ENCODE measurements around the gene TCP1. TPM values are rescaled to one million over a fixed set of nuclear protein-coding genes. Genes with fewer than 3 reads are reported as not detected.
"Not testable (repeated sequence)": the region's sequence is repeated elsewhere in the genome, so short reads cannot be mapped to it uniquely, and the experiment has no call there.

Gene TCP1
- total and polyA plus RNA-seq, 8 donors, result 43.7 to 91.7 (median 75.2) TPM

DNA sequence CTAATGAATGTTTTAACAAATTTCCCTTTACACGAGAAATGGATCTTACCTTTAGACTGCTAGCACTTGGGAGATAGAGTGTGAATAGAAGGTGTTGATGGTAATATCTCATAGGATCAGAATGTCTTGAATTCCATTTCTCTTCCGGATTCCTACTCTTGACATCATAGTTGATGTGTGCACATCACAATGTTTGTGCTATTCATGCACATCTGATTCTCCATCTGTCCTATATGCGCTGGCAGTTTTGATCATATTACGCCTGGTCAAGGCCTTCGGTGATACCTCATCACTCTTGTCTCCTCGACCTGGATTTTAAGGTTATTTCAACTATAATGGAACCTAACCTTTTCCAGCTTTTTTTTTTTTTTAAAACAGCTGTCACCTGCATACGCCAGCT lies 44.3 kb downstream of the TCP1 start:
- peaks cover 6 to 77% (median 44%) of the 10 kb centered on the region in 3 donors for H3K36me3 ChIP-seq
- DNase-seq (no peak), FAIRE-seq (no peak), ATAC-seq (no peak)
- intact Hi-C loops (cut with DNase I), result no loop called here
- TF ChIP-seq, protein P1, sequence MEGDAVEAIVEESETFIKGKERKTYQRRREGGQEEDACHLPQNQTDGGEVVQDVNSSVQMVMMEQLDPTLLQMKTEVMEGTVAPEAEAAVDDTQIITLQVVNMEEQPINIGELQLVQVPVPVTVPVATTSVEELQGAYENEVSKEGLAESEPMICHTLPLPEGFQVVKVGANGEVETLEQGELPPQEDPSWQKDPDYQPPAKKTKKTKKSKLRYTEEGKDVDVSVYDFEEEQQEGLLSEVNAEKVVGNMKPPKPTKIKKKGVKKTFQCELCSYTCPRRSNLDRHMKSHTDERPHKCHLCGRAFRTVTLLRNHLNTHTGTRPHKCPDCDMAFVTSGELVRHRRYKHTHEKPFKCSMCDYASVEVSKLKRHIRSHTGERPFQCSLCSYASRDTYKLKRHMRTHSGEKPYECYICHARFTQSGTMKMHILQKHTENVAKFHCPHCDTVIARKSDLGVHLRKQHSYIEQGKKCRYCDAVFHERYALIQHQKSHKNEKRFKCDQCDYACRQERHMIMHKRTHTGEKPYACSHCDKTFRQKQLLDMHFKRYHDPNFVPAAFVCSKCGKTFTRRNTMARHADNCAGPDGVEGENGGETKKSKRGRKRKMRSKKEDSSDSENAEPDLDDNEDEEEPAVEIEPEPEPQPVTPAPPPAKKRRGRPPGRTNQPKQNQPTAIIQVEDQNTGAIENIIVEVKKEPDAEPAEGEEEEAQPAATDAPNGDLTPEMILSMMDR (IDR thresholded peaks at IDR 0.05), result no peak
- H3K27ac ChIP-seq, result no peak overlapping the region
- H3K27me3 ChIP-seq, result no peaks in the 10 kb centered on the region
- H3K9me3 ChIP-seq, result no peaks in the 10 kb centered on the region
- no peak overlapping the region for H3K4me3 ChIP-seq
- WGBS, 2 donors, result 75 to 80% methylated on average over 7 of the region's 7 CpGs
- no peaks in the 10 kb centered on the region for H3K4me1 ChIP-seq

DNA sequence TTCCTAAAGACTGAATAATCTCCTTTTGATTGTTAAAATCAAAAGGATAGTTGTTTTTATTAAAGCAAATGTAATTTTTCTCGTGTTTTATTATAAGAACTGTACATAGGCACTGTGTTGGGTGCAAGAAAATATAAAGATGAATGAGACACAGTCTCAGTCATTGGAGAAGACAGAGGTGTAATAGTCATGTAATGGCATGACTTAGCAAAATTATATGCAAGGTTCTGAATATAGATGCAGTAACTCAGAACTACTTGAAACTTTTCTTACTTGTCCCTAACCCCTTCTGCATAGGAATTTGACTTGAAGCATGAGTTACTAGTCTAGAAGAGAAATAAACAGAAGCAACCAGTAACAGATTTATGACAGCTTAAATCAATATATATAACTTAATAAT lies 47.2 kb downstream of the TCP1 start:
- ATAC-seq, result no peak
- H3K36me3 ChIP-seq, result peaks cover 3 to 59% (median 37%) of the 10 kb centered on the region in 3 donors

DNA sequence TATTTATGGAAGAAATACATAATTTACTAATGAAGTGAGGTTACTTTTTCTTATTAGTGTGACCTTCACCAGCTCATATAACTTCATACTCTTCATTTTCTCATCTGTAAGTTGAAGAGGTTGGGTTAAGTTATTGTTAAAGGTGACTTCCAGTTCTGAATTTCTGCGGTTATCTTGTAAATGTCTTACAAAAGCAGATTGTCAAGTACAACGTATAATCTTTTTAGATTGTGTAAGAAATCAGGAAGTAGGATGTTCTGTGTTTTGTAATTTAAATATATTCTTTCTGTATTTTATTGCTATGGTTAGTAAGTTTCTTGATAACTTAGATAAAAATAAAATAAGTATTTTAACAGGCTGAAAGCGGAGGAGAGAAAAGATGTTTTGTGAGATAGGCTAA lies 50.1 kb downstream of the TCP1 start:
- peak; percentile 53 for FAIRE-seq
- no peak for ATAC-seq
- no peaks in the 10 kb centered on the region for H3K27me3 ChIP-seq
- no peak overlapping the region for H3K4me3 ChIP-seq
- peaks cover 0 to 3% (median 0%) of the 10 kb centered on the region in 3 donors for H3K4me1 ChIP-seq
- WGBS, 2 donors, result 58 to 60% methylated on average over 3 of the region's 3 CpGs
- no peak overlapping the region for H3K27ac ChIP-seq
- peaks cover 0 to 31% (median 14%) of the 10 kb centered on the region in 3 donors for H3K36me3 ChIP-seq
- no peak for DNase-seq
- no peaks in the 10 kb centered on the region for H3K9me3 ChIP-seq
- TF ChIP-seq, protein P1 (IDR thresholded peaks at IDR 0.05), result no peak
- intact Hi-C loops (cut with DNase I), result loop anchor here in 1 of 3 donors (10.0 kb wide), 1 partner anchor 45 kb away; the partner anchor contains the start of gene TCP1

More for the DNA sequence above, 47.2 kb downstream of the TCP1 start:
- H3K4me1 ChIP-seq, result peaks cover 0 to 3% (median 0%) of the 10 kb centered on the region in 3 donors
- no peak overlapping the region for H3K4me3 ChIP-seq
- WGBS, 2 donors, result 64 to 65% methylated on average over 1 of the region's 1 CpG
- DNase-seq (no peak), FAIRE-seq (no peak)
- no peaks in the 10 kb centered on the region for H3K9me3 ChIP-seq
- H3K27ac ChIP-seq, result no peak overlapping the region
- no peaks in the 10 kb centered on the region for H3K27me3 ChIP-seq
- TF ChIP-seq, protein P1 (IDR thresholded peaks at IDR 0.05), result no peak
- intact Hi-C loops (cut with DNase I), result no loop called here

DNA sequence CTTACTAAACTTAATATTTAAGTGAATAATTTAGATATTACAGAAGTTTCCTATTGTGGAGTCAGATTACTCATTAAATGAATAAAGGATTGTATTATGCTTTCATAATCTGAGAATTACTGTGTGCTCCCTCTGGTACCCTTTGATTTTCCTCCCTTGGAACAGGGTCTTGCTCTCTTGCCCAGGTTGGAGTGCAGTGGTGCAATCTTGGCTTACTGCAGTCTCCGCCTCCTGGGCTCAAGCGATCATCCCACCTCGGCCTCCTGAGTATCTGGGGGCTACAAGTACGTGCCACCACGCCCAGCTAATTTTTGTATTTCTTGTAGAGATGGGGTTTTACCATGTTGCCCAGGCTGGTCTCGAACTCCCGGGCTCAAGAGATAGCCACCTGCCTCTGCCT lies 52.5 kb downstream of the TCP1 start:
- no peak for FAIRE-seq
- 91 to 94% methylated on average over 7 of the region's 7 CpGs for WGBS, 2 donors
- H3K36me3 ChIP-seq, result peaks cover 0 to 8% (median 5%) of the 10 kb centered on the region in 3 donors
- no peak for ATAC-seq
- peaks cover 0 to 3% (median 3%) of the 10 kb centered on the region in 3 donors for H3K4me1 ChIP-seq
- H3K4me3 ChIP-seq, result no peak overlapping the region
- H3K9me3 ChIP-seq, result no peaks in the 10 kb centered on the region
- H3K27me3 ChIP-seq, result no peaks in the 10 kb centered on the region
- TF ChIP-seq, protein P1 (IDR thresholded peaks at IDR 0.05), result no peak
- no peak overlapping the region for H3K27ac ChIP-seq
- DNase-seq, result no peak
- intact Hi-C loops (cut with DNase I), result loop anchor here in 1 of 3 donors (10.0 kb wide), 1 partner anchor 48 kb away; the partner anchor contains the start of gene TCP1

DNA sequence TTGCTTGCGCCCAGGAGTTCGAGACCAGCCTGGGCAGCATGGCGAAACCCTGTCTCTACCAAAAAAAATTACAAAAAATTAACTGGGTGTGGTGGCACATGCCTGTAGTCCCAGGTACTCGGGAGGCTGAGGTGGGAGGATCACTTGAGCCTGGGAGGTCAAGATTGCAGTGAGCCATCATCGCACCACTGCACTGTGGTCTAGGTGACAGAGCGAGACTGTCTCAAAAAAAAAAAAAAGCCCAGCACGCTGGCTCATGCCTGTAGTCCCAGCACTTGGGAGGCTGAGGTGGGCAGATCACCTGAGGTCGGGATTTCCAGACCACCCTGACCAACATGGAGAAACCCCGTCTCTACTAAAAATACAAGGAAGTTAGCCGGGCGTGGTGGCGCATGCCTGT lies 56.0 kb downstream of the TCP1 start:
- H3K4me1 ChIP-seq, result peaks cover 4 to 28% (median 26%) of the 10 kb centered on the region in 3 donors

DNA sequence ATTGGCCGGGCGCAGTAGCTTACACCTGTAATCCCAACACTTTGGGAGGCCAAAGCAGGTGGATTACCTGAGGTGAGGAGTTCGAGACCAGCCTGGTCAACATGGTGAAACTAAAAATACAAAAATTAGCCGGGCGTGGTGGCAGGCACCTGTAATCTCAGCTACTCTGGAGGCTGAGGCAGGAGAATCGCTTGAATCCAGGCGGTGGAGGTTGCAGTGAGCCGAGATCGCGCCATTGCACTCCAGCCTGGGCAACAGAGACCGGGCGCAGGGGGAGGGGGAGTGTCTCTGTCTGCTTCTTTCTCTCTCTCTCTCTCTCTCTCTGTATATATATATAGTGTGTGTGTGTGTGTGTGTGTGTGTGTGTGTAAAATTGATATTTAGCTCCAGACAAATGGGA lies 56.9 kb downstream of the TCP1 start:
- 90 to 92% methylated on average over 12 of the region's 12 CpGs for WGBS, 2 donors
- DNase-seq, H3K9me3 ChIP-seq, ATAC-seq, H3K4me3 ChIP-seq, H3K27ac ChIP-seq, FAIRE-seq, H3K27me3 ChIP-seq, H3K36me3 ChIP-seq: not testable (repeated sequence)
- intact Hi-C loops (cut with DNase I), result loop anchor here in 1 of 3 donors (10.0 kb wide), 1 partner anchor 52 kb away; the partner anchor contains the start of gene TCP1
- peaks cover 4 to 28% (median 23%) of the 10 kb centered on the region in 3 donors for H3K4me1 ChIP-seq

More for the DNA sequence above, 56.0 kb downstream of the TCP1 start:
- intact Hi-C loops (cut with DNase I), result loop anchor here in 1 of 3 donors (10.0 kb wide), 1 partner anchor 51 kb away; the partner anchor contains the start of gene TCP1
- not testable (repeated sequence) for H3K27me3 ChIP-seq, H3K4me3 ChIP-seq, H3K36me3 ChIP-seq, H3K27ac ChIP-seq, H3K9me3 ChIP-seq, FAIRE-seq, DNase-seq, ATAC-seq
- WGBS, 2 donors, result 94 to 96% methylated on average over 12 of the region's 12 CpGs
